Prostate gland (tissue), 2 donors: Measurements from ENCODE around the gene PCSK6. TPM values are rescaled to one million over a fixed set of nuclear protein-coding genes. Genes with fewer than 3 reads are reported as not detected.

Experiments used
- DNase-seq: peaks from one replicate; pipeline ENCODE4 v3.0.0-alpha.2; 2019; ENCODE audit warnings: low spot score
- H3K27ac ChIP-seq, 2 donors: fragments of 200-600 bp; sonication (generic); 2 replicates each; pipeline ENCODE4 v1.5.1; 2017 to 2019
- H3K27me3 ChIP-seq: fragments of 200-600 bp; sonication (generic); replicated peaks from 2 replicates; pipeline ENCODE4 v1.5.1; 2019; ENCODE audit not compliant: insufficient read depth
- H3K36me3 ChIP-seq, 2 donors: fragments of 200-600 bp; sonication (generic); 1 replicate in 1 of 2; 2 replicates in 1 of 2; pipeline versions ENCODE4 v1.5.1 to v1.8.1; 2017 to 2019
- H3K4me1 ChIP-seq: fragments of 200-600 bp; sonication (generic); replicated peaks from 2 replicates; pipeline ENCODE4 v1.5.1; 2019
- H3K4me3 ChIP-seq, 2 donors: fragments of 200-600 bp; sonication (generic); 2 replicates each; pipeline ENCODE4 v1.5.1; 2017 to 2019
- H3K9me3 ChIP-seq: fragments of 200-600 bp; sonication (generic); 2 replicates; pipeline ENCODE4 v1.5.1; 2017
- POLR2A ChIP-seq: fragments of 450-650 bp; IDR thresholded peaks from one replicate; pipeline ENCODE4 v1.6.1; 2016; ENCODE audit warnings: antibody characterized with exemption, mild to moderate bottlenecking
- POLR2AphosphoS5 ChIP-seq: sonication (generic); formaldehyde crosslinking; IDR thresholded peaks from one replicate; pipeline ENCODE4 v1.6.1; 2017; ENCODE audit warnings: antibody characterized with exemption
- WGBS: methylation state at CpG from one replicate; pipeline ENCODE4 v1.1.5; 2018; 5-methylcytosine and 5-hydroxymethylcytosine counted together
- intact Hi-C: fragments of 100-400 bp; cut with DNase I; formaldehyde crosslinking; loops from one replicate; pipeline ENCODE4 v1.14.2; 2022
- total RNA-seq, 2 donors: library from RNA; depleted of rRNA; stranded (reverse); fragments of >200 nt; gene quantifications; one replicate each; pipeline ENCODE4 v1.1.0, GENCODE V29; 2016
- TF ChIP-seq, protein P1 (sequence below), 4 experiments: fragments of 200-600 bp in 2 of 4; fragments of 450-650 bp in 2 of 4; sonication (generic) in 2 of 4; IDR thresholded peaks; 1 replicate in 3 of 4; 2 replicates in 1 of 4; pipeline ENCODE4 v1.5.1; 2016 to 2019; ENCODE audit warnings: antibody characterized with exemption in 4 of 4, mild to moderate bottlenecking in 2 of 4, moderate library complexity in 2 of 4

Gene PCSK6
- total RNA-seq, 2 donors from 2014 or later: 4.4 to 84.1 TPM

- no peak for TF ChIP-seq POLR2A
- no peak for TF ChIP-seq POLR2AphosphoS5
- Histone ChIP-seq H3K4me1 (no peaks in the 10 kb centered on the region), H3K36me3 (no peaks in the 10 kb centered on the region), H3K27me3 (no peaks in the 10 kb centered on the region), H3K27ac (no peak overlapping the region), H3K4me3 (no peak overlapping the region), H3K9me3 (no peaks in the 10 kb centered on the region)
- 60% methylated on average over 19 of the region's 19 CpGs for WGBS
- intact Hi-C loops: no loop called here
- DNase-seq: no peak
Observed at GRCh38 chr15:101451266-101451799, 38.2 kb downstream of the PCSK6 start.

DNA sequence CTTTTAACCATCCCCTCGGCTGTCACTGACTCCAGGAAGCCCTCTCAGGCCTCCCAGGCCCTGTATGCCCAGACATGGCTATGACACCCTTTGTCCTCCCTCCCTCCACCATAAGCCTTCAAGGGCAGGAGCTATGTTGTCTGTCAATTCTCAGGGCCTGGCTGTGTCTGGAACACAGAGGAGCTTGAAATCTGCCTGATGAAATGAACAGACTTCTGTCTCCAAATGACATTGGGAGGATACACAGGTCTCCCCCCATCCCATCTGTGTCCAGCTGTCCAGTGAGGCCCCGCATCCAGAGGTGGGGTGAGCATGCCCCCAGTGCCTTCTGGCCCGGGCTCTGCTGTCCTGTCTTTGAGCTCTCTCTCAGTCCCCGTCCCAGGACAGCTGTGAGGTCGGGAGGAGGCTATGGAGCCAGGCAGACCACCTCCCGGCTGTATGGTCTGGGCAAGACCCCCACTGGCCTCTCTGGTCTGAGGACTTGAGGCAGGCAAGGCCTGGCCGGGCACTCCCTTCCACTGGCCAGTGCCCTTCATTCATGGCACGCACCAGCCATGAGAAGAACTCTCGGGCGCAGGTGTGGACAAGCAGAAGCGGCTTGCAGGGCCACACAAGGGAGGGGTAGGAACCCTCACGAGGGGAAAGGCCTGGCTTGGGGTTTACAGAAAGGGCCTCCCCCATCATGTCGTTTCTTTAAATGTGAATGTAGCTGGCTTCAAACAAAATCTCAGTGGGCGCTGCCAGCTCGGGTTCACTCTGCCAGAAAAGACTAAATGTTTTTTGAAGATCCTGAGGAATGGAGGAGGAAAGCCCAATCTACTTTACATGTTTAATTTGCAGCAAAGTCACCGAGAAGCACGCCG, 38.9 kb downstream of the PCSK6 start:
- intact Hi-C loops: no loop called here
- Histone ChIP-seq H3K4me3 (no peak overlapping the region), H3K4me1 (no peaks in the 10 kb centered on the region), H3K9me3 (no peaks in the 10 kb centered on the region), H3K27me3 (no peaks in the 10 kb centered on the region), H3K36me3 (no peaks in the 10 kb centered on the region), H3K27ac (no peak overlapping the region)
- TF ChIP-seq POLR2AphosphoS5 (no peak), POLR2A (no peak)
- TF ChIP-seq, protein P1, sequence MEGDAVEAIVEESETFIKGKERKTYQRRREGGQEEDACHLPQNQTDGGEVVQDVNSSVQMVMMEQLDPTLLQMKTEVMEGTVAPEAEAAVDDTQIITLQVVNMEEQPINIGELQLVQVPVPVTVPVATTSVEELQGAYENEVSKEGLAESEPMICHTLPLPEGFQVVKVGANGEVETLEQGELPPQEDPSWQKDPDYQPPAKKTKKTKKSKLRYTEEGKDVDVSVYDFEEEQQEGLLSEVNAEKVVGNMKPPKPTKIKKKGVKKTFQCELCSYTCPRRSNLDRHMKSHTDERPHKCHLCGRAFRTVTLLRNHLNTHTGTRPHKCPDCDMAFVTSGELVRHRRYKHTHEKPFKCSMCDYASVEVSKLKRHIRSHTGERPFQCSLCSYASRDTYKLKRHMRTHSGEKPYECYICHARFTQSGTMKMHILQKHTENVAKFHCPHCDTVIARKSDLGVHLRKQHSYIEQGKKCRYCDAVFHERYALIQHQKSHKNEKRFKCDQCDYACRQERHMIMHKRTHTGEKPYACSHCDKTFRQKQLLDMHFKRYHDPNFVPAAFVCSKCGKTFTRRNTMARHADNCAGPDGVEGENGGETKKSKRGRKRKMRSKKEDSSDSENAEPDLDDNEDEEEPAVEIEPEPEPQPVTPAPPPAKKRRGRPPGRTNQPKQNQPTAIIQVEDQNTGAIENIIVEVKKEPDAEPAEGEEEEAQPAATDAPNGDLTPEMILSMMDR (IDR thresholded peaks at IDR 0.05): no peak
- DNase-seq: no peak
- 74% methylated on average over 18 of the region's 18 CpGs for WGBS

- Histone ChIP-seq H3K4me3 (no peak overlapping the region), H3K27ac (no peak overlapping the region), H3K36me3 (no peaks in the 10 kb centered on the region), H3K4me1 (no peaks in the 10 kb centered on the region), H3K27me3 (no peaks in the 10 kb centered on the region), H3K9me3 (no peaks in the 10 kb centered on the region)
- DNase-seq: no peak
- 95% methylated on average over 21 of the region's 21 CpGs for WGBS
- TF ChIP-seq, protein P1 (IDR thresholded peaks at IDR 0.05): no peak
- TF ChIP-seq POLR2A (no peak), POLR2AphosphoS5 (no peak)
- intact Hi-C loops: no loop called here
Observed at GRCh38 chr15:101449471-101450402, 39.8 kb downstream of the PCSK6 start.

GRCh38 chr15:101448336-101448735, 41.2 kb downstream of the PCSK6 start:
- Histone ChIP-seq H3K4me3 (no peak overlapping the region), H3K27me3 (no peaks in the 10 kb centered on the region), H3K36me3 (no peaks in the 10 kb centered on the region), H3K9me3 (no peaks in the 10 kb centered on the region), H3K27ac (no peak overlapping the region), H3K4me1 (no peaks in the 10 kb centered on the region)
- intact Hi-C loops: no loop called here
- TF ChIP-seq POLR2A (no peak), POLR2AphosphoS5 (no peak)
- TF ChIP-seq, protein P1 (IDR thresholded peaks at IDR 0.05): no peak
- WGBS: 80% methylated on average over 3 of the region's 3 CpGs
- no peak for DNase-seq

DNA sequence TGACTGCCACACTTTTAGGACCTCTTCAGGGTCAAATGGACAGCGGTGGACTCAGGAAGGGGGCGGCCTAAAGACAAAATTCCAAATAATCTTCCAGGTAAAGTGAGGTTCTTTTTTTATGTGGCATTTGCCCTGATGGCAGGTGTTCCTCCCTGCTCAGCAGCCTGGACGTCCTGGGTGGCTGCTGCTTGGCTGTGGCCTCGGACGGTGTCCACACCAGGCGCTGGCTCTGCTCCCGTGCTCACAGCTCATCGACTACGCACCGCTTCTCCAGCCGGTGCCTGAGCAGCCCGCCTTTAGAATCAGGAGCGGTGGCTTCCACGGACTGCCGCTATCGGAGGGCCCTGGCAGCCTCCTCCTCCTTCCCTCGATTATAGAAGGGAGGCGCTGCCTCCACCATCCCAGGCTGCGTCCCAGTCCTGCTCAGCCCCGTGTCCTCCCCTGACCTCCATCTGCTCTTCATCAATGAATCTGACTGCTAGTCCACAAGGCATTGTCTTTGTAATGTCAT, 41.9 kb downstream of the PCSK6 start:
- Histone ChIP-seq H3K27ac (no peak overlapping the region), H3K4me3 (no peak overlapping the region), H3K27me3 (no peaks in the 10 kb centered on the region), H3K4me1 (no peaks in the 10 kb centered on the region), H3K9me3 (no peaks in the 10 kb centered on the region), H3K36me3 (no peaks in the 10 kb centered on the region)
- intact Hi-C loops: no loop called here
- no peak for DNase-seq
- 89% methylated on average over 20 of the region's 20 CpGs for WGBS
- TF ChIP-seq POLR2AphosphoS5: no peak
- TF ChIP-seq, protein P1 (IDR thresholded peaks at IDR 0.05): no peak
- TF ChIP-seq POLR2A: no peak
